Fibroblast of pulmonary artery (primary cell): ENCODE results near the gene POC5.

Experiments used
- DNase-seq: peaks from one replicate; pipeline ENCODE4 v3.0.0-alpha.2; 2010; ENCODE audit warnings: low read depth
- H3K4me3 ChIP-seq: replicated peaks from 2 replicates; pipeline ENCODE4 v1.5.1; 2011; ENCODE audit warnings: low read depth, mild to moderate bottlenecking, control low read depth, low read length, moderate library complexity
- TF ChIP-seq, protein P1 (sequence below): IDR thresholded peaks from 2 replicates; pipeline ENCODE4 v1.5.1; 2011; ENCODE audit warnings: mild to moderate bottlenecking, control low read depth, low read length, inconsistent platforms; ENCODE audit errors: missing control alignments

POC5 gene

GRCh38 chr5:75632321-75632720 lies 84.9 kb downstream of the POC5 start:
- no peak overlapping the region for H3K4me3 ChIP-seq
- TF ChIP-seq, protein P1, sequence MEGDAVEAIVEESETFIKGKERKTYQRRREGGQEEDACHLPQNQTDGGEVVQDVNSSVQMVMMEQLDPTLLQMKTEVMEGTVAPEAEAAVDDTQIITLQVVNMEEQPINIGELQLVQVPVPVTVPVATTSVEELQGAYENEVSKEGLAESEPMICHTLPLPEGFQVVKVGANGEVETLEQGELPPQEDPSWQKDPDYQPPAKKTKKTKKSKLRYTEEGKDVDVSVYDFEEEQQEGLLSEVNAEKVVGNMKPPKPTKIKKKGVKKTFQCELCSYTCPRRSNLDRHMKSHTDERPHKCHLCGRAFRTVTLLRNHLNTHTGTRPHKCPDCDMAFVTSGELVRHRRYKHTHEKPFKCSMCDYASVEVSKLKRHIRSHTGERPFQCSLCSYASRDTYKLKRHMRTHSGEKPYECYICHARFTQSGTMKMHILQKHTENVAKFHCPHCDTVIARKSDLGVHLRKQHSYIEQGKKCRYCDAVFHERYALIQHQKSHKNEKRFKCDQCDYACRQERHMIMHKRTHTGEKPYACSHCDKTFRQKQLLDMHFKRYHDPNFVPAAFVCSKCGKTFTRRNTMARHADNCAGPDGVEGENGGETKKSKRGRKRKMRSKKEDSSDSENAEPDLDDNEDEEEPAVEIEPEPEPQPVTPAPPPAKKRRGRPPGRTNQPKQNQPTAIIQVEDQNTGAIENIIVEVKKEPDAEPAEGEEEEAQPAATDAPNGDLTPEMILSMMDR = no peak
- DNase-seq = no peak

DNA sequence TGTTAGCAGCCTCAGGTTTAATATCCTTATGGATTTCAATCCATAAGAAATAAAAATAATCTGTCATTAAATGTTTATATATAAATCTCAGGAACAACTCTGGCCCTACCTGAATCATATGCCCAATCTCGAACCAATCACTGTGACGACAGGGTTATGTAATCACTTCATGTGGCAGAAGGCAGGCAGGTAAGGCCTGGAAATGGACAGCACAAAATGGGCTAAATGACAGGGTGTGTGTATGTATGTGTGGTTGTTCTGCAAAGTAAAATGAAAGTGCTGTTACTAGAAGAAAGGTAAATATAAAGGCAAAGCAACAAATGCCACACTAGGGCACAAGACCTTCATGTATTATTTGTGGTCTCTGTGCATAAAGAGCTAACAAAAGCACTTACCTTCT lies 86.4 kb downstream of the POC5 start:
- no peak overlapping the region for H3K4me3 ChIP-seq
- DNase-seq = no peak
- TF ChIP-seq, protein P1 = no peak

DNA sequence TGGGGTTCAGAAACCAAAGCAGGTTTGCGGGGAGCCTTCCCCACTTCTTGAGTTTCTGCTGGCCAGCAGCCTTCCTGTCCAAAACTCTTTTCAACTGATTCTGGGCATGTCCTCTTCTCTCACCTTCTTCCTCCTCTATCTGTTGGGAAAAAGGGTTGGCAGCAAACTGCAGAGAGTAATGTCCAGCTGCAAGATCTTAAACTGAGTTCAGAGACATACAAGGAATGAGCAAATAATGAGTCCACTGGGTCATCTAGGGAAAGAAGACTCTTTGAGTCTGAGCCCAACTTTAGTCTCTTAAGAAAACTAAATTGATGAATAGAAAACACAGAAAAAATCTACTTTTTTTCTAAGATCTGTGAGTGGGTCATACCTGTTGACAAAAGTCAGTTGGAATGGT lies 89.4 kb downstream of the POC5 start:
- H3K4me3 ChIP-seq = no peak overlapping the region
- DNase-seq = no peak
- TF ChIP-seq, protein P1 = no peak

GRCh38 chr5:75626959-75627358 lies 90.3 kb downstream of the POC5 start:
- DNase-seq = no peak
- H3K4me3 ChIP-seq = no peak overlapping the region
- TF ChIP-seq, protein P1 = no peak
